ENCODE data around the gene LPIN1. TPM values are rescaled to one million over a fixed set of nuclear protein-coding genes. Genes with fewer than 3 reads are reported as not detected.

The LPIN1 gene
- total RNA-seq, 2 donors from 2014 or later, result 24.4 to 34.9 TPM

GRCh38 chr2:11866358-11867335 is 120.2 kb downstream of the LPIN1 start:
- intact Hi-C loops (cut with DNase I, micrococcal nuclease), result loop anchor here in 1 of 2 donors (10.0 kb wide), 2 partner anchors 848 to 1138 kb away; partner anchors contain the start of gene TRIB2
- DNase-seq, result no peak
- ATAC-seq, result no peak

- intact Hi-C loops (cut with DNase I, micrococcal nuclease), result loop anchor here in 1 of 2 donors (10.0 kb wide), 2 partner anchors 847 to 1137 kb away; partner anchors contain the start of gene TRIB2
- ATAC-seq, result no peak
Observed at GRCh38 chr2:11867926-11868325, 121.5 kb downstream of the LPIN1 start.

GRCh38 chr2:11869391-11869991 is 123.1 kb downstream of the LPIN1 start:
- intact Hi-C loops (cut with DNase I, micrococcal nuclease), result loop anchor here in 1 of 2 donors (10.0 kb wide), 2 partner anchors 845 to 1135 kb away; partner anchors contain the start of gene TRIB2
- no peak for DNase-seq
- ATAC-seq, result no peak

More at GRCh38 chr2:11867926-11868325, 121.5 kb downstream of the LPIN1 start:
- DNase-seq, result no peak

GRCh38 chr2:11870064-11870463 is 123.6 kb downstream of the LPIN1 start:
- intact Hi-C loops (cut with DNase I, micrococcal nuclease), result no loop called here
- ATAC-seq, result no peak
- DNase-seq, result no peak

GRCh38 chr2:11870584-11870983 is 124.2 kb downstream of the LPIN1 start:
- ATAC-seq, result no peak
- intact Hi-C loops (cut with DNase I, micrococcal nuclease), result no loop called here
- DNase-seq, result no peak

- ATAC-seq (no peak), DNase-seq (no peak)
- intact Hi-C loops (cut with DNase I, micrococcal nuclease), result no loop called here
Observed at GRCh38 chr2:11871421-11871820, 125.0 kb downstream of the LPIN1 start.

GRCh38 chr2:11872247-11872947 is 126.0 kb downstream of the LPIN1 start:
- no peak for ATAC-seq
- intact Hi-C loops (cut with DNase I, micrococcal nuclease), result no loop called here
- no peak for DNase-seq

- intact Hi-C loops (cut with DNase I, micrococcal nuclease), result no loop called here
- DNase-seq, result no peak
- no peak for ATAC-seq
Observed at GRCh38 chr2:11872948-11873269, 126.5 kb downstream of the LPIN1 start.

GRCh38 chr2:11873356-11874154 is 127.1 kb downstream of the LPIN1 start:
- no peak for ATAC-seq
- intact Hi-C loops (cut with DNase I, micrococcal nuclease), result no loop called here
- DNase-seq, result no peak

- intact Hi-C loops (cut with DNase I, micrococcal nuclease), result no loop called here
- ATAC-seq, result no peak
Observed at GRCh38 chr2:11874861-11875260, 128.4 kb downstream of the LPIN1 start.

GRCh38 chr2:11875481-11875880 is 129.0 kb downstream of the LPIN1 start:
- DNase-seq (no peak), ATAC-seq (no peak)
- intact Hi-C loops (cut with DNase I, micrococcal nuclease), result no loop called here

More at GRCh38 chr2:11874861-11875260, 128.4 kb downstream of the LPIN1 start:
- DNase-seq, result no peak

- intact Hi-C loops (cut with DNase I, micrococcal nuclease), result no loop called here
- no peak for ATAC-seq
Observed at GRCh38 chr2:11876436-11876835, 130.0 kb downstream of the LPIN1 start.

GRCh38 chr2:11876889-11877288 is 130.5 kb downstream of the LPIN1 start:
- DNase-seq, result no peak
- no peak for ATAC-seq
- intact Hi-C loops (cut with DNase I, micrococcal nuclease), result no loop called here

More at GRCh38 chr2:11876436-11876835, 130.0 kb downstream of the LPIN1 start:
- DNase-seq, result no peak

Small RNA genes within 50 kb of the gene (microRNA-seq; reads per million reads assigned to microRNA genes)
- gene MIR4262 (0 reads per million in 2 donors), gene MIR548S (0 to 0.53 reads per million in 2 donors)

Other genes with a start within 250 kb of the LPIN1 start
- gene GREB1, start 212.6 kb upstream of the LPIN1 start, total RNA-seq, result 1 to 10 TPM in 1 of 2 donors, under 1 TPM in 1; 0.85 to 2.0 TPM
- not detected for gene NTSR2, start 76.4 kb upstream of the LPIN1 start, total RNA-seq